ENCODE results near the gene PCDHGA1.
A peak's percentile ranks its signal among the peaks of the same experiment; 100 is the strongest.
"Not testable (repeated sequence)": the region's sequence is repeated elsewhere in the genome, so short reads cannot be mapped to it uniquely, and the experiment has no call there.

PCDHGA1 gene

DNA sequence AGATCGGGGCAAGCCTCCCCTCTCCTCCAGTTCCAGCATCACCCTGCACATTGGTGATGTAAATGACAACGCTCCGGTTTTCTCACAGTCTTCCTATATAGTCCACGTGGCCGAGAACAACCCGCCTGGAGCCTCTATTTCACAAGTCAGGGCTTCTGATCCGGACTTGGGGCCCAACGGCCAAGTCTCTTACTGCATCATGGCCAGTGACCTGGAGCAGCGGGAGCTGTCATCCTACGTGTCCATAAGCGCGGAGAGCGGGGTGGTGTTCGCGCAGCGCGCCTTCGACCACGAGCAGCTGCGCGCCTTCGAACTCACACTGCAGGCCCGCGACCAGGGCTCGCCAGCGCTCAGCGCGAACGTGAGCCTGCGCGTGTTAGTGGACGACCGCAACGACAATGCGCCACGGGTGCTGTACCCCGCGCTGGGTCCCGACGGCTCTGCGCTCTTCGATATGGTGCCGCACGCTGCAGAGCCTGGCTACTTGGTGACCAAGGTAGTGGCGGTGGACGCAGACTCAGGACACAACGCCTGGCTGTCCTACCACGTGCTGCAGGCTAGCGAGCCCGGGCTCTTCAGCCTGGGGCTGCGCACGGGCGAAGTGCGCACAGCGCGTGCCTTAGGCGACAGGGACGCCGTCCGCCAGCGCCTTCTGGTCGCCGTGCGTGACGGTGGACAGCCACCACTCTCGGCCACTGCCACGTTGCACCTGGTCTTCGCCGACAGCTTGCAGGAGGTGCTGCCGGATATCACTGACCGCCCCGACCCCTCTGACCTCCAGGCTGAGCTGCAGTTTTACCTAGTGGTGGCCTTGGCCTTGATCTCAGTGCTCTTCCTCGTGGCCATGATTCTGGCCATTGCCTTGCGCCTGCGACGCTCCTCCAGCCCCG is 59.1 kb downstream of the PCDHGA1 start:
- TF ChIP-seq, protein P1, sequence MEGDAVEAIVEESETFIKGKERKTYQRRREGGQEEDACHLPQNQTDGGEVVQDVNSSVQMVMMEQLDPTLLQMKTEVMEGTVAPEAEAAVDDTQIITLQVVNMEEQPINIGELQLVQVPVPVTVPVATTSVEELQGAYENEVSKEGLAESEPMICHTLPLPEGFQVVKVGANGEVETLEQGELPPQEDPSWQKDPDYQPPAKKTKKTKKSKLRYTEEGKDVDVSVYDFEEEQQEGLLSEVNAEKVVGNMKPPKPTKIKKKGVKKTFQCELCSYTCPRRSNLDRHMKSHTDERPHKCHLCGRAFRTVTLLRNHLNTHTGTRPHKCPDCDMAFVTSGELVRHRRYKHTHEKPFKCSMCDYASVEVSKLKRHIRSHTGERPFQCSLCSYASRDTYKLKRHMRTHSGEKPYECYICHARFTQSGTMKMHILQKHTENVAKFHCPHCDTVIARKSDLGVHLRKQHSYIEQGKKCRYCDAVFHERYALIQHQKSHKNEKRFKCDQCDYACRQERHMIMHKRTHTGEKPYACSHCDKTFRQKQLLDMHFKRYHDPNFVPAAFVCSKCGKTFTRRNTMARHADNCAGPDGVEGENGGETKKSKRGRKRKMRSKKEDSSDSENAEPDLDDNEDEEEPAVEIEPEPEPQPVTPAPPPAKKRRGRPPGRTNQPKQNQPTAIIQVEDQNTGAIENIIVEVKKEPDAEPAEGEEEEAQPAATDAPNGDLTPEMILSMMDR (conservative IDR thresholded peaks at IDR 0.05; ENCODE audit: control insufficient read depth, insufficient read depth, low read depth, low read length), result no peak
- no peak overlapping the region for H3K4me3 ChIP-seq (ENCODE audit: control insufficient read depth, low read depth, low read length)
- DNase-seq (ENCODE audit: low read depth), result no peak

DNA sequence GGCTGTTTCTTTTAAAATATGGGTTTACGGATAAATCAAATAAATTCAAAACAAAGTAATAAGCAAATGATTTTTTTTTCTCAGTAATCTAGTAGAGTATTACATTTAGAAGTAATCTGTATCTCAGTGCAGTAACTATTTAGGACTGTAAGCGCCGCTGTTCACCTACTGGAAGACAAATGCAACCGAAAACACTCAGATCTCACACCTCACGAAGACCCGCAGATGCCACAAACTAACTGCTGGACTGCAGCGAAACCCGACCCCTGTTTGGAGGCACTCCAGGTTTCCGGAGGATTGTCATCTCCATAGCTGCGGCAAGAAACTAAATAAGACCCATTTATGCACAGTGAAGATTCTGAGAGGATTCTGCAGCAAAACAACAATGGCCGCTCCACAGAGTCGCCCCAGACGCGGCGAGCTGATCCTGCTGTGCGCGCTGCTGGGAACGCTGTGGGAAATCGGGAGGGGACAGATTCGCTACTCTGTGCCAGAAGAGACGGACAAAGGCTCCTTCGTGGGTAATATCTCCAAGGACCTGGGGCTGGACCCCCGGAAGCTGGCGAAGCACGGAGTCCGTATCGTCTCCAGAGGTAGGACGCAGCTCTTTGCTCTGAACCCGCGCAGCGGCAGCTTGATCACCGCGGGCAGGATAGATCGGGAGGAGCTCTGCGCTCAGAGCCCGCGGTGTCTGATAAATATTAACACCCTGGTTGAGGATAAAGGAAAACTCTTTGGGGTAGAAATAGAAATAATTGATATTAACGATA is 62.3 kb downstream of the PCDHGA1 start, which contains the start of gene PCDHGA8:
PCDHGA8 (plus strand) TSS at position 205 of the 770 bp plus-strand sequence; CDS start at position 386, 181 bp downstream.
- H3K4me3 ChIP-seq (ENCODE audit: control insufficient read depth, low read depth, low read length), result no peak within 1 kb of the TSS
- TF ChIP-seq, protein P1 (conservative IDR thresholded peaks at IDR 0.05; ENCODE audit: control insufficient read depth, insufficient read depth, low read depth, low read length), result peak; percentile 18
- DNase-seq (ENCODE audit: low read depth), result peak; percentile 24

DNA sequence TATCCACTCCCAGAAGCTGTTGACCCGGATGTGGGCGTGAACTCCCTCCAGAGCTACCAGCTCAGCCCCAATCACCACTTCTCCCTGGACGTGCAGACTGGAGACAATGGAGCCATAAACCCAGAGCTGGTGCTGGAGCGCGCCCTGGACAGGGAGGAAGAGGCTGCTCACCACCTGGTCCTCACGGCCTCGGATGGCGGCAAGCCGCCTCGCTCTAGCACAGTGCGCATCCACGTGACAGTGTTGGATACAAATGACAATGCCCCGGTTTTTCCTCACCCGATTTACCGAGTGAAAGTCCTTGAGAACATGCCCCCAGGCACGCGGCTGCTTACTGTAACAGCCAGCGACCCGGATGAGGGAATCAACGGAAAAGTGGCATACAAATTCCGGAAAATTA is 63.0 kb downstream of the PCDHGA1 start:
- H3K4me3 ChIP-seq (ENCODE audit: control insufficient read depth, low read depth, low read length), result no peak overlapping the region
- DNase-seq (ENCODE audit: low read depth), result no peak
- TF ChIP-seq, protein P1 (conservative IDR thresholded peaks at IDR 0.05; ENCODE audit: control insufficient read depth, insufficient read depth, low read depth, low read length), result no peak

DNA sequence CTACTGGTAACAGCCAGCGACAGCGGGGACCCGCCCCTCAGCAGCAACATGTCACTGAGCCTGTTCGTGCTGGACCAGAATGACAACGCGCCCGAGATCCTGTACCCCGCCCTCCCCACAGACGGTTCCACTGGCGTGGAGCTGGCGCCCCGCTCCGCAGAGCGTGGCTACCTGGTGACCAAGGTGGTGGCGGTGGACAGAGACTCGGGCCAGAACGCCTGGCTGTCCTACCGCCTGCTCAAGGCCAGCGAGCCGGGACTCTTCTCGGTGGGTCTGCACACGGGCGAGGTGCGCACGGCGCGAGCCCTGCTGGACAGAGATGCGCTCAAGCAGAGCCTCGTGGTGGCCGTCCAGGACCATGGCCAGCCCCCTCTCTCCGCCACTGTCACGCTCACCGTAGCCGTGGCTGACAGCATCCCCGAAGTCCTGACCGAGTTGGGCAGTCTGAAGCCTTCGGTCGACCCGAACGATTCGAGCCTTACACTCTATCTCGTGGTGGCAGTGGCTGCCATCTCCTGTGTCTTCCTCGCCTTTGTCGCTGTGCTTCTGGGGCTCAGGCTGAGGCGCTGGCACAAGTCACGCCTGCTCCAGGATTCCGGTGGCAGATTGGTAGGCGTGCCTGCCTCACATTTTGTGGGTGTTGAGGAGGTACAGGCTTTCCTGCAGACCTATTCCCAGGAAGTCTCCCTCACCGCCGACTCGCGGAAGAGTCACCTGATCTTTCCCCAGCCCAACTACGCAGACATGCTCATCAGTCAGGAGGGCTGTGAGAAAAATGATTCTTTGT is 64.3 kb downstream of the PCDHGA1 start:
- H3K4me3 ChIP-seq (ENCODE audit: control insufficient read depth, low read depth, low read length); DNase-seq (ENCODE audit: low read depth): not testable (repeated sequence)

DNA sequence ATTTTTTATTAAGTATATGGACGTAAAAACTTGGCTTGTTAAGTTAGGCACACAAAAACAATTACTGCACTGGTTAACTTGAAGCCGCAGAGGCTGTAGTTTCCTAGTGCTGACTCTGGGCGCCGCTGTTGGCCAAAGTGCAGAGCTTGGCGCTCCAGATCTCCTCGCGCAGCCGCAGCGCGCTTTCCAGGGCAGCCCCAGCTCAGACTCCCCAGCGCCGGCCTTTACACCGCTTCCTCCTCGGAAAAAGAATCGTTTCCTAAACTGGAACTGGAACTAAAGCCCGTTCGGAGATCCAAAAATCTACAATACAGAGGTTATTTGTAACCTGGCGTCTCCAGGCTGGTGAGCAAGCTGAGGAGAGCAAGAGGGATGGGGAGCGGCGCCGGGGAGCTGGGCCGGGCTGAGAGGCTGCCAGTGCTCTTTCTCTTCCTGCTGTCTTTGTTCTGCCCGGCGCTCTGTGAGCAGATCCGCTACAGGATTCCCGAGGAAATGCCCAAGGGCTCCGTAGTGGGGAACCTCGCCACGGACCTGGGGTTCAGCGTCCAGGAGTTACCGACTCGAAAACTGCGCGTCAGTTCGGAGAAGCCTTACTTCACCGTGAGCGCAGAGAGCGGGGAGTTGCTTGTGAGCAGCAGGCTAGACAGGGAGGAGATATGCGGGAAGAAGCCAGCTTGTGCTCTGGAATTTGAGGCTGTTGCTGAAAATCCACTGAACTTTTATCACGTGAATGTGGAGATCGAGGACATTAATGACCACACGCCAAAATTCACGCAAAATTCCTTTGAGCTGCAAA is 67.6 kb downstream of the PCDHGA1 start, which contains the start of gene PCDHGB5:
PCDHGB5 (plus strand) TSS at position 192 of the 796 bp plus-strand sequence; CDS start at position 373, 181 bp downstream.
- TF ChIP-seq, protein P1 (conservative IDR thresholded peaks at IDR 0.05; ENCODE audit: control insufficient read depth, insufficient read depth, low read depth, low read length), result peak; percentile 59
- H3K4me3 ChIP-seq (ENCODE audit: control insufficient read depth, low read depth, low read length), result peak within 1 kb of the TSS; percentile 45
- peak; percentile 66 for DNase-seq (ENCODE audit: low read depth)

DNA sequence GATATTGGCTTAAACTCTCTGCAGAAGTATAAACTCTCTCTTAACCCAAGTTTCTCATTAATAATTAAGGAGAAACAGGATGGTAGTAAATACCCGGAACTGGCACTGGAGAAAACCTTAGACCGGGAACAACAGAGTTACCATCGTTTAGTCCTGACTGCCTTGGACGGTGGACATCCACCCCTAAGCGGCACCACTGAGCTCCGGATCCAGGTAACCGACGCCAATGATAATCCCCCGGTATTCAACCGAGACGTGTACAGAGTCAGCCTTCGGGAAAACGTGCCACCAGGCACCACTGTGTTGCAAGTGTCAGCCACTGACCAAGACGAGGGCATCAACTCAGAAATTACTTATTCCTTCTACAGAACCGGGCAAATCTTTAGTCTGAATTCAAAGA is 68.3 kb downstream of the PCDHGA1 start:
- no peak for DNase-seq (ENCODE audit: low read depth)
- TF ChIP-seq, protein P1 (conservative IDR thresholded peaks at IDR 0.05; ENCODE audit: control insufficient read depth, insufficient read depth, low read depth, low read length), result no peak
- no peak overlapping the region for H3K4me3 ChIP-seq (ENCODE audit: control insufficient read depth, low read depth, low read length)

Measured in fibroblast of mammary gland (primary cell).